Breast epithelium (tissue), 4 donors: ENCODE measurements around the gene KCTD15. TPM values are rescaled to one million over a fixed set of nuclear protein-coding genes. Genes with fewer than 3 reads are reported as not detected.

ENCODE experiments used
- DNase-seq, 2 donors: peaks; one replicate each; pipeline ENCODE4 v3.0.0-alpha.2; 2019; ENCODE audit warnings: low spot score in 2 of 2
- H3K27ac ChIP-seq, 2 donors: fragments of 200-600 bp; sonication (generic) in 1 of 2; one replicate each; pipeline ENCODE4 v1.5.1; 2016 to 2019; ENCODE audit warnings: mild to moderate bottlenecking in 1 of 2
- H3K27me3 ChIP-seq, 2 donors: fragments of 200-600 bp; sonication (generic) in 1 of 2; one replicate each; pipeline versions ENCODE4 v1.5.1 to v1.6.0; 2017 to 2019; ENCODE audit warnings: control low read depth in 1 of 2, mild to moderate bottlenecking in 1 of 2
- H3K36me3 ChIP-seq: fragments of 200-600 bp; one replicate; pipeline ENCODE4 v1.5.1; 2019
- H3K4me1 ChIP-seq, 2 donors: fragments of 200-600 bp; sonication (generic); one replicate each; pipeline ENCODE4 v1.5.1; 2016 to 2019; ENCODE audit warnings: control low read depth in 1 of 2
- H3K4me3 ChIP-seq, 3 donors: fragments of 200-600 bp; sonication (generic); 1 replicate in 2 of 3; 2 replicates in 1 of 3; pipeline ENCODE4 v1.5.1; 2016 to 2019; ENCODE audit warnings: mild to moderate bottlenecking in 3 of 3, moderate library complexity in 2 of 3
- H3K9me3 ChIP-seq, 2 donors: fragments of 200-600 bp; sonication (generic) in 1 of 2; one replicate each; pipeline ENCODE4 v1.5.1; 2016 to 2019; ENCODE audit warnings: control low read depth in 1 of 2
- CTCF ChIP-seq, 3 donors: fragments of 450-650 bp; IDR thresholded peaks; one replicate each; pipeline ENCODE4 v1.5.1; 2016 to 2017; ENCODE audit warnings: antibody characterized with exemption in 3 of 3, mild to moderate bottlenecking in 3 of 3, moderate library complexity in 3 of 3
- POLR2A ChIP-seq: fragments of 450-650 bp; IDR thresholded peaks from one replicate; pipeline ENCODE4 v1.6.1; 2016; ENCODE audit warnings: antibody characterized with exemption, mild to moderate bottlenecking, moderate library complexity
- POLR2AphosphoS5 ChIP-seq, 3 donors: sonication (generic); formaldehyde crosslinking; IDR thresholded peaks; one replicate each; pipeline ENCODE4 v1.6.1; 2017; ENCODE audit warnings: antibody characterized with exemption in 3 of 3
- intact Hi-C: fragments of 100-400 bp; cut with DNase I; formaldehyde crosslinking; loops from one replicate; pipeline ENCODE4 v1.15.1; 2023; ENCODE audit warnings: low total_unique reads
- total RNA-seq, 3 donors: library from RNA; depleted of rRNA; stranded (reverse); fragments of >200 nt; gene quantifications; one replicate each; pipeline ENCODE4 v1.1.0, GENCODE V29; 2016

Gene KCTD15
- total RNA-seq, 3 donors from 2014 or later = 14.6 to 52.4 (median 36.1) TPM

DNA sequence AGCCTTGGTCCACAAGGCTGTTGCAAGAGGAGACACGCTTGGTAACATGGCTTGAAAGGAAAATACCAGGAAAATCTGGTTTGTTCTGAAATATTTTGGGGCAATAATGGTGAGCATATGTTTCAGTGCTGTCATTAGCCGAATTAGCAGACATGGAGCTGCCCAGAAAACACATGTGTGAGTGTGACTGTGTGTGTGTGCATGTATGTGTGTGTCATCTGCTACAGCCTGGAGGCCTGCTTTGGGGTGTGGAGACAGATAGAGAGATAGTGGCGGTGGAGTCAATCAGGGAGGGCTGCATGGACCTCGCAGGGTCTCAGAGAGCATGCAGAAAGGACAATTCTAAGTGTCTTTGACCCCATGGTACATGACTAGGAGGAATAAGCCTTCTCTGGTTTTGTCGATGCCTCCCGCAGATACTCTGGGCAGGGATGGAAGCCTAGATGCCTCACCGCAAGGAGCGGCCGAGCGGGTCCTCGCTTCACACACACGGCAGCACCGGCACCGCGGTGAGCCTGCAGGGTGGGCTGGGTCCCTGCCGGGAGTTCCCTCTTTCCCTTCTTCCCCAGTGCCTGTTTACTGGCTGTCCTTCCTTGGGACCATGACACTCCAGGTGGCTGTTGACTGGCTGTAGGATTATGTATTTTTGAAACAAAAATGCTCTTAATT is 3.5 kb downstream of the KCTD15 start:
- H3K27me3 ChIP-seq = no peaks in the 10 kb centered on the region
- DNase-seq = no peak
- no peak overlapping the region for H3K27ac ChIP-seq
- intact Hi-C loops = no loop called here
- H3K9me3 ChIP-seq = no peaks in the 10 kb centered on the region
- no peaks in the 10 kb centered on the region for H3K4me1 ChIP-seq
- no peaks in the 10 kb centered on the region for H3K36me3 ChIP-seq
- no peak overlapping the region for H3K4me3 ChIP-seq
- TF ChIP-seq POLR2A (no peak), POLR2AphosphoS5 (IDR thresholded peaks at IDR 0.05) (no peak), CTCF (IDR thresholded peaks at IDR 0.05) (no peak)

DNA sequence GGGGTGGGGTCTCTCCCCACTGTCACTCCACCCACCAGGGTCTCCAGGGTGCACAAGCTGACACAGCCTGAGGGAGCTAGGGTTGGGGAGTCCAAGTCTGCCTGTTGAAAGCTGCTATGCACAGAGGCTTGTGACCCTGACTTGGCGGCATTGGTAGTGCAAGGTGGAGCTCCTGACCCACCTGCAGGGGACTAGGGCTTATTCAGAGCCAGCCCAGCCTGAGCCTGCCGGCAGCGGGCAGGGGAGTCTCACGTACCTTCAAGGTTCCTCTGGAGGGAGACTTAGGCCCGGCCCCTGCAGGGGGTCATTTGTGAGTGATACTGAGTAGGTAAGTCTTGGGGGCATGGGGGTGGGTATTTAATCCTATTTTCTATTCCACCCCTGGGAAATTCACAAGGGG is 4.7 kb downstream of the KCTD15 start:
- no peaks in the 10 kb centered on the region for H3K4me1 ChIP-seq
- DNase-seq = no peak
- H3K9me3 ChIP-seq = no peaks in the 10 kb centered on the region
- H3K4me3 ChIP-seq = no peak overlapping the region
- intact Hi-C loops = no loop called here
- TF ChIP-seq POLR2AphosphoS5 (IDR thresholded peaks at IDR 0.05) (no peak), CTCF (IDR thresholded peaks at IDR 0.05) (no peak), POLR2A (no peak)
- H3K36me3 ChIP-seq = no peaks in the 10 kb centered on the region
- no peaks in the 10 kb centered on the region for H3K27me3 ChIP-seq
- H3K27ac ChIP-seq = no peak overlapping the region

GRCh38 chr19:33802001-33802400 is 5.3 kb downstream of the KCTD15 start:
- Histone ChIP-seq H3K27me3 (no peaks in the 10 kb centered on the region), H3K4me3 (no peak overlapping the region), H3K27ac (no peak overlapping the region), H3K36me3 (no peaks in the 10 kb centered on the region), H3K9me3 (no peaks in the 10 kb centered on the region), H3K4me1 (no peaks in the 10 kb centered on the region)
- intact Hi-C loops = no loop called here
- TF ChIP-seq CTCF (IDR thresholded peaks at IDR 0.05) (no peak), POLR2AphosphoS5 (IDR thresholded peaks at IDR 0.05) (no peak), POLR2A (no peak)
- DNase-seq = no peak

- H3K4me3 ChIP-seq = no peak overlapping the region
- H3K27me3 ChIP-seq = no peaks in the 10 kb centered on the region
- H3K27ac ChIP-seq = no peak overlapping the region
- no peak for TF ChIP-seq CTCF (IDR thresholded peaks at IDR 0.05)
- TF ChIP-seq POLR2A = no peak
- no peak for TF ChIP-seq POLR2AphosphoS5 (IDR thresholded peaks at IDR 0.05)
- no peaks in the 10 kb centered on the region for H3K9me3 ChIP-seq
- no peaks in the 10 kb centered on the region for H3K4me1 ChIP-seq
- no peaks in the 10 kb centered on the region for H3K36me3 ChIP-seq
- intact Hi-C loops = no loop called here
- no peak for DNase-seq
Observed at GRCh38 chr19:33802801-33803200, 6.1 kb downstream of the KCTD15 start.

DNA sequence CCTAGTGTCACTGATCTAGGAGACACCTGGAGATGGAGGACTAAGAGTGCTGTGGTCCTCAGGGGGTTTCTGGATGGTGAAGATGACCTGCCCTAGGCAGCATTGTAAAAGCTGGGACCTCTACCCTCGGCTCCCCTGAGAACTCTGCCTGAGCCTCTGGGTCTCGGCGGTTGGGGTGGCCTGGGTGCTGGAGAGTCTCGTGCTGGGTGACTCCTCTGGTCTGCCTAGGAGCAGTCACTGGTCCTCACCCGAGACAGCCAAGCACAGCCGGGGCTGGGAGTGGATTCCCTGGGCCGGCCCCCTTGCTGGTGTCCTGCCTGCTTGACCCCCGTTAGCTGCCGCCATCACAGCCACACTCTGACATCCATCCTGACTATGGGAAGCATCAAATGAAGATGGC is 6.7 kb downstream of the KCTD15 start:
- H3K4me1 ChIP-seq = no peaks in the 10 kb centered on the region
- no peak for DNase-seq
- no peaks in the 10 kb centered on the region for H3K9me3 ChIP-seq
- no peaks in the 10 kb centered on the region for H3K27me3 ChIP-seq
- H3K4me3 ChIP-seq = no peak overlapping the region
- no peaks in the 10 kb centered on the region for H3K36me3 ChIP-seq
- H3K27ac ChIP-seq = no peak overlapping the region
- intact Hi-C loops = no loop called here
- no peak for TF ChIP-seq POLR2A
- no peak for TF ChIP-seq CTCF (IDR thresholded peaks at IDR 0.05)
- TF ChIP-seq POLR2AphosphoS5 (IDR thresholded peaks at IDR 0.05) = no peak
